ENCODE results near the gene LCN12.

Gene LCN12

GRCh38 chr9:136973618-136974617, 21.8 kb downstream of the LCN12 start:
- no peak for DNase-seq (ENCODE audit: low read depth in 2 of 2)

- DNase-seq (ENCODE audit: low read depth in 2 of 2): no peak
These were observed 22.9 kb downstream of the LCN12 start for GRCh38 chr9:136974817-136975535.

- DNase-seq (ENCODE audit: low read depth in 2 of 2): no peak
These were observed 23.6 kb downstream of the LCN12 start for GRCh38 chr9:136975644-136976043.

- DNase-seq (ENCODE audit: low read depth in 2 of 2): no peak
These were observed 25.1 kb downstream of the LCN12 start, which contains the start of gene PTGDS for GRCh38 chr9:136977223-136977622. TSS of gene PTGDS (plus strand) at chr9:136977504. CDS start at chr9:136977579, 75 bp downstream.

GRCh38 chr9:136977649-136978072, 25.6 kb downstream of the LCN12 start:
- DNase-seq (ENCODE audit: low read depth in 2 of 2): no peak

- DNase-seq (ENCODE audit: low read depth in 2 of 2): no peak
These were observed 26.2 kb downstream of the LCN12 start for GRCh38 chr9:136978073-136978864.

- DNase-seq (ENCODE audit: low read depth in 2 of 2): no peak
These were observed 26.9 kb downstream of the LCN12 start for GRCh38 chr9:136978865-136979544.

- DNase-seq (ENCODE audit: low read depth in 2 of 2): no peak
These were observed 27.9 kb downstream of the LCN12 start for GRCh38 chr9:136979769-136980587.

- DNase-seq (ENCODE audit: low read depth in 2 of 2): no peak
These were observed 28.8 kb downstream of the LCN12 start for GRCh38 chr9:136980669-136981478.

- no peak for DNase-seq (ENCODE audit: low read depth in 2 of 2)
These were observed 29.6 kb downstream of the LCN12 start for GRCh38 chr9:136981588-136982231.

- DNase-seq (ENCODE audit: low read depth in 2 of 2): no peak
These were observed 30.4 kb downstream of the LCN12 start, which contains the start of gene LCNL1 for GRCh38 chr9:136982232-136983051. TSS of gene LCNL1 (plus strand) at chr9:136982993. CDS start at chr9:136983587, 594 bp downstream.

GRCh38 chr9:136983167-136983566, 31.1 kb downstream of the LCN12 start:
- no peak for DNase-seq (ENCODE audit: low read depth in 2 of 2)

- DNase-seq (ENCODE audit: low read depth in 2 of 2): no peak
These were observed 31.7 kb downstream of the LCN12 start for GRCh38 chr9:136983656-136984314.

- no peak for DNase-seq (ENCODE audit: low read depth in 2 of 2)
These were observed 32.5 kb downstream of the LCN12 start for GRCh38 chr9:136984464-136985026.

- DNase-seq (ENCODE audit: low read depth in 2 of 2): no peak
These were observed 33.0 kb downstream of the LCN12 start for GRCh38 chr9:136985027-136985602.

GRCh38 chr9:136985853-136986252, 33.8 kb downstream of the LCN12 start:
- DNase-seq (ENCODE audit: low read depth in 2 of 2): no peak

- no peak for DNase-seq (ENCODE audit: low read depth in 2 of 2)
These were observed 36.8 kb downstream of the LCN12 start for GRCh38 chr9:136988872-136989271.

All from fibroblast of skin of left biceps (primary cell).